ENCODE data around the gene PRKCB.
"Not testable (repeated sequence)": the region's sequence is repeated elsewhere in the genome, so short reads cannot be mapped to it uniquely, and the experiment has no call there.

PRKCB gene

GRCh38 chr16:23924128-23924527 is 88.3 kb downstream of the PRKCB start:
- Mint-ChIP-seq H3K9me3 (peaks cover 8% of the 10 kb centered on the region), H3K27ac (peak overlapping the region; percentile 83), H3K27me3 (no peaks in the 10 kb centered on the region), H3K36me3 (peaks cover 77% of the 10 kb centered on the region), H3K4me3 (peak overlapping the region; percentile 1), H3K4me1 (peaks cover 81% of the 10 kb centered on the region)
- ATAC-seq: peak; percentile 83

DNA sequence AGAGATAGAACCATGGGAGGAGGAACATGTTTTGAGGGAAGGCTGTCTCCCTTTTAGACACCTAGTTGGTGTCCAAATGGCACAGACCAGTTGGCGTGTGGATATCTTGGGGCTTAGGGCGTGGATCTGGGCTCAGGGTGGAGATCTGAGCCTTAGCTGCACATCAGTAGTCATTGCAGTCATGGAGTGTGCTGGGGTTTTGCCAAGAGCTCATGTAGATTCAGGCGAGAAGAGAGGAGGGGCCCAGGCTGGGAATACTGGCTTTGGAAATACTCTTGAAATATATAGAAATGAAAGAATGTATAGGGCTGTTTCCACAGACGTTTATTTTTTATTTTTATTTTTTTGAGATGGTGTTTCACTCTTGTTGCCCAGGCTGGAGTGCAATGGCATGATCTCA is 92.0 kb downstream of the PRKCB start:
- no peaks in the 10 kb centered on the region for H3K9me3 Mint-ChIP-seq
- no peaks in the 10 kb centered on the region for H3K27me3 Mint-ChIP-seq
- peak overlapping the region; percentile 58 for H3K27ac Mint-ChIP-seq
- H3K4me1 Mint-ChIP-seq: peaks cover 84% of the 10 kb centered on the region
- no peak overlapping the region for H3K4me3 Mint-ChIP-seq
- no peak for ATAC-seq
- H3K36me3 Mint-ChIP-seq: peaks cover 54% of the 10 kb centered on the region

DNA sequence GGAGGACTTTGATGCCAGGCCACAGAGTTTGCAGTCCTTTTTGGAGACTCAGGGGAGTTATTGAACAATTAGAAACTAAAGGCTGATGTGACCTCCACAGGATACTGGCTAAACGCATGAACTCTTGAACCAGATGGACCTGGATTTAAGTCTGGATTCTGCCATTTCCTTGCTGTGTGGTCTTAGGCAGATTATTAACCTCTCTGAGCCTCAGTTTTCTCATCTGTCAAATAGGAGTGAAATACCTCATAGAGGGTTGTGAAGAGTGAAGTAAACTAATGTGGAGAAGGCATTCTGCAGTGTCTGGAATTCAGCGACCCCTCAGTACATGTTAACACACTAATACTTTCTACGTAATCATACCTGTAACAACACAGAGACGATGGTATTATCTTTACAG is 93.5 kb downstream of the PRKCB start:
- H3K27me3 Mint-ChIP-seq: no peaks in the 10 kb centered on the region
- no peak overlapping the region for H3K4me3 Mint-ChIP-seq
- peaks cover 9% of the 10 kb centered on the region for H3K9me3 Mint-ChIP-seq
- no peak for ATAC-seq
- H3K4me1 Mint-ChIP-seq: peaks cover 84% of the 10 kb centered on the region
- H3K36me3 Mint-ChIP-seq: peaks cover 62% of the 10 kb centered on the region
- H3K27ac Mint-ChIP-seq: peak overlapping the region; percentile 58

DNA sequence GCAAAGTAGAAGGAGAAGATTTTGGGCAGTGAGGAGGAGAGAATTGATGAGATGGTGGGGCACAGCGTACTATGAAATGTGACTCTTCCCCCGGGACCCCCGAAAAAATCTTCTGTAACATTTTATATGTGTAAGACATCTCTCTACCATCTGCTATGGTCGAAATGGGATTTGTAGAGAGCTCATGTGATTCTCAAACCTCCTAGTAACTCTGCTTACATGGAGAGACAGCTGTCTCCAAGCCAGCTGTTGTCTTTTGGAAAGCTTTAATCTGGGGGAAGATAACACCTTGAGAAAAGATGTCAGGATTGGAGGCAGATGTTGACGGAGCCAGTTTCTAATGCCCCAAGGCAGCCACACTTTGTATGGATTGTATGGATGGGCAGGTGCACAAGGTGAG is 94.1 kb downstream of the PRKCB start:
- ATAC-seq: no peak
- H3K9me3 Mint-ChIP-seq: peaks cover 9% of the 10 kb centered on the region
- H3K4me1 Mint-ChIP-seq: peaks cover 84% of the 10 kb centered on the region
- peak overlapping the region; percentile 58 for H3K27ac Mint-ChIP-seq
- H3K27me3 Mint-ChIP-seq: no peaks in the 10 kb centered on the region
- H3K36me3 Mint-ChIP-seq: peaks cover 62% of the 10 kb centered on the region
- no peak overlapping the region for H3K4me3 Mint-ChIP-seq

GRCh38 chr16:23930791-23931190 is 95.0 kb downstream of the PRKCB start:
- peak overlapping the region; percentile 58 for H3K27ac Mint-ChIP-seq
- H3K4me3 Mint-ChIP-seq: no peak overlapping the region
- peaks cover 86% of the 10 kb centered on the region for H3K4me1 Mint-ChIP-seq

DNA sequence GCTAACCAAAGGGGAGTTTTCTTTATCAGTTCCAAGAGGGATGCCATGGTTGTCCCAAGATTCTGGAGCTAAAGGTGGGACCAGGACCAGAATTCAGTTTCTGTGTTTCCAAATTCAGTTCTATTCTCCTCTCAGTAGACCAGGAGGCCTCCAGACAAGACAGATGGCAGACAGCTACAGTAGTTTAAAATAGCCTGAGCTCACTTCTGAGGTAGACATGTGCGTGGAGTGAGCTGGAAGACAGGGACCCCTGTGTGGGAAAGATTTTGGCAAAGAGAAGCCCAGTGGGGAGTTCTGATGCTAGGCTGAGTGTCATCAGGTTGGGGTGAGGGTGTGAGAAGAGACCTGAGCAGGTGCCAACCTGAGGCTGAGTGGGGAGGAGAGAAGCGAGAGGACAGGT is 95.4 kb downstream of the PRKCB start:
- peak overlapping the region; percentile 58 for H3K27ac Mint-ChIP-seq
- peaks cover 59% of the 10 kb centered on the region for H3K36me3 Mint-ChIP-seq
- peaks cover 88% of the 10 kb centered on the region for H3K4me1 Mint-ChIP-seq
- no peaks in the 10 kb centered on the region for H3K27me3 Mint-ChIP-seq
- H3K9me3 Mint-ChIP-seq: peaks cover 9% of the 10 kb centered on the region
- ATAC-seq: no peak
- no peak overlapping the region for H3K4me3 Mint-ChIP-seq

More at GRCh38 chr16:23930791-23931190, 95.0 kb downstream of the PRKCB start:
- peaks cover 58% of the 10 kb centered on the region for H3K36me3 Mint-ChIP-seq
- peaks cover 9% of the 10 kb centered on the region for H3K9me3 Mint-ChIP-seq
- ATAC-seq: no peak
- H3K27me3 Mint-ChIP-seq: no peaks in the 10 kb centered on the region

DNA sequence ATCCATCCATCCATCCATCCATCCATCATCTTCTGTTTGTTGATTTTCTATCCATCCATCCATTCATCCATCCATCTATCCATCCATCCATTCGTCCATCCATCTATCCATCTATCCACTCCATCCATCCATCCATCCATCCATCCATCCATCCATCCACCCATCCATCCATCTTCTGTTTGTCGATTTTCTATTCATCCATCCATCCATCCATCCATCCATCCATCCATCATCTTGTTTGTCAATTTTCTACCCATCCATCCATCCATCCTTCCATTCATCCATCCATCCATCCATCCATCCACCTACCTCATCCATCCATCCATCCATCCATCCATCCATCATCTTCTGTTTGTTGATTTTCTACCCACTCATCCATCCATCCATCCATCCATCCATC is 97.9 kb downstream of the PRKCB start:
- H3K27ac Mint-ChIP-seq: peak overlapping the region; percentile 48
- peak overlapping the region; percentile 10 for H3K4me3 Mint-ChIP-seq
- not testable (repeated sequence) for ATAC-seq, H3K9me3 Mint-ChIP-seq, H3K27me3 Mint-ChIP-seq
- peaks cover 50% of the 10 kb centered on the region for H3K36me3 Mint-ChIP-seq
- H3K4me1 Mint-ChIP-seq: peaks cover 83% of the 10 kb centered on the region

GRCh38 chr16:23934610-23935236 is 98.9 kb downstream of the PRKCB start:
- Mint-ChIP-seq H3K9me3 (peaks cover 9% of the 10 kb centered on the region), H3K27ac (peak overlapping the region; percentile 48), H3K36me3 (peaks cover 41% of the 10 kb centered on the region), H3K4me1 (peaks cover 82% of the 10 kb centered on the region), H3K4me3 (no peak overlapping the region), H3K27me3 (no peaks in the 10 kb centered on the region)
- no peak for ATAC-seq

DNA sequence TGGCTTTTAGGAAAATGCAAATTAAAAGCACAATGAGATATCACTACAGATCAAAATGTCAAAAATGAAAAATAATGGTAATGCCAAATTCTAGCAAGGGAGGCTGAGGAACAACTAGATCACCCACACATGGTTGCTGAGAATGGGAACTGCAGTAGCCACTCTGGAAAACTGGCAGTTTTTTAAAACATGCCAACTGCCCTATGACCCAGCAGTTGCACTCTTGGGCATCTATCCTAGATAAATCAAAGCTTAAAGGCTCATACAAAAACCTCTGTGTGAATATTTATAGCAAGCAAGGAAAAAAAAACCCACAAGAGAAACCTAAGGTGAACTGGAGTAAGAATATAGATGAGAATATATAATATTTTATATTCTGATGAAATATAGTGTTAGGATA is 104.3 kb downstream of the PRKCB start:
- Mint-ChIP-seq H3K9me3 (no peaks in the 10 kb centered on the region), H3K4me1 (peaks cover 67% of the 10 kb centered on the region), H3K27ac (no peak overlapping the region), H3K27me3 (no peaks in the 10 kb centered on the region), H3K36me3 (peaks cover 22% of the 10 kb centered on the region), H3K4me3 (no peak overlapping the region)
- no peak for ATAC-seq

DNA sequence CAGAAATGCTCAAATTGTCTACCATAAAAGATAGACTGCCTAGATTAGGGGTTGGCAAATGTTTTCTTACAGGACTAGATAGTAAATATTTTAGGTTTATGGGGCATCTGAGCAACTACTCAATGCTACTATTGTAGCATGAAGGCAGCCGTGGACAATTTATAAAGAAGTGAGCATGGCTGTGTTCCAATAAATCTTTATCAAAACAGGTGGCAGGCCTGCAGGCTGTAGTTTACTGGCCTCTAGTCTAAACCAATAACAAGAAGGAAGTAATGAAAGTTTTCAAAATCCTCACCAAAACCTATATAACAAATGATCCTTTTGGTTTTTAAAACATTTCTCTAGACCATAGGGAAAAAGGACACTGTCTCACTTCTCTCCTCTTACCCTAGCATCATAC is 105.2 kb downstream of the PRKCB start:
- Mint-ChIP-seq H3K36me3 (peaks cover 21% of the 10 kb centered on the region), H3K27ac (peak overlapping the region; percentile 53), H3K4me1 (peaks cover 67% of the 10 kb centered on the region)

GRCh38 chr16:23941963-23942564 is 106.3 kb downstream of the PRKCB start:
- Mint-ChIP-seq H3K4me3 (no peak overlapping the region), H3K9me3 (no peaks in the 10 kb centered on the region), H3K27me3 (no peaks in the 10 kb centered on the region), H3K27ac (peak overlapping the region; percentile 82), H3K4me1 (peaks cover 73% of the 10 kb centered on the region), H3K36me3 (peaks cover 18% of the 10 kb centered on the region)
- ATAC-seq: no peak

More for the DNA sequence above, 105.2 kb downstream of the PRKCB start:
- H3K4me3 Mint-ChIP-seq: no peak overlapping the region
- ATAC-seq: no peak
- H3K27me3 Mint-ChIP-seq: no peaks in the 10 kb centered on the region
- H3K9me3 Mint-ChIP-seq: no peaks in the 10 kb centered on the region

- Mint-ChIP-seq H3K27ac (peak overlapping the region; percentile 82), H3K9me3 (no peaks in the 10 kb centered on the region)
Observed at GRCh38 chr16:23943604-23944003, 107.8 kb downstream of the PRKCB start.

GRCh38 chr16:23944381-23944780 is 108.6 kb downstream of the PRKCB start:
- Mint-ChIP-seq H3K4me3 (no peak overlapping the region), H3K27ac (peak overlapping the region; percentile 74), H3K9me3 (no peaks in the 10 kb centered on the region), H3K4me1 (peaks cover 74% of the 10 kb centered on the region), H3K36me3 (peaks cover 13% of the 10 kb centered on the region), H3K27me3 (no peaks in the 10 kb centered on the region)
- ATAC-seq: no peak

More at GRCh38 chr16:23943604-23944003, 107.8 kb downstream of the PRKCB start:
- H3K4me3 Mint-ChIP-seq: no peak overlapping the region
- ATAC-seq: no peak
- no peaks in the 10 kb centered on the region for H3K27me3 Mint-ChIP-seq
- peaks cover 73% of the 10 kb centered on the region for H3K4me1 Mint-ChIP-seq
- H3K36me3 Mint-ChIP-seq: peaks cover 13% of the 10 kb centered on the region

- H3K27me3 Mint-ChIP-seq: no peaks in the 10 kb centered on the region
- peak overlapping the region; percentile 74 for H3K27ac Mint-ChIP-seq
- H3K4me3 Mint-ChIP-seq: no peak overlapping the region
- peaks cover 13% of the 10 kb centered on the region for H3K36me3 Mint-ChIP-seq
- peaks cover 75% of the 10 kb centered on the region for H3K4me1 Mint-ChIP-seq
- no peak for ATAC-seq
- H3K9me3 Mint-ChIP-seq: no peaks in the 10 kb centered on the region
Observed at GRCh38 chr16:23945243-23945642, 109.5 kb downstream of the PRKCB start.

DNA sequence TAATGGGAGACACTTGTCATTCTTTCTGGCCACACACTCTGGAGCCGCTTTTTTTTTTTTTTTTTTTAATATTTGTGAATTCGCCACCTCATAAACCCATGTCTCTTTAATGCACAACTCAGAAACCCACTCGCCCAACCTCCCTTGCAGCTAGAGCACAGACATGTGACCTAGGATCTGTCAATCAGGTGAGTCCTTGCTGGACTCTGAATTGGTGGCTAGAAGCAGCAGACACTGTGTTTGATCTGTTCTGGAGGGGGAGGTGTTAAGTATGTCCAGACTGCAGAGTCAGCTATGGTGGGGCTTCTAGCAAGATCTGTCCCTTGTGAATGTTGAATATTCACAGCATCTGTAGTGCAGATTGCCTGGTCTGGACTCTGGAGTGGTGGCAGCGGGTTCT is 112.1 kb downstream of the PRKCB start:
- H3K4me3 Mint-ChIP-seq: no peak overlapping the region
- H3K27ac Mint-ChIP-seq: peak overlapping the region; percentile 74
- no peaks in the 10 kb centered on the region for H3K27me3 Mint-ChIP-seq
- ATAC-seq: no peak
- H3K9me3 Mint-ChIP-seq: no peaks in the 10 kb centered on the region
- H3K36me3 Mint-ChIP-seq: peaks cover 26% of the 10 kb centered on the region
- peaks cover 84% of the 10 kb centered on the region for H3K4me1 Mint-ChIP-seq

- peak; percentile 72 for ATAC-seq
- peaks cover 89% of the 10 kb centered on the region for H3K4me1 Mint-ChIP-seq
- H3K27me3 Mint-ChIP-seq: no peaks in the 10 kb centered on the region
- no peaks in the 10 kb centered on the region for H3K9me3 Mint-ChIP-seq
- peaks cover 31% of the 10 kb centered on the region for H3K36me3 Mint-ChIP-seq
- peak overlapping the region; percentile 28 for H3K4me3 Mint-ChIP-seq
- H3K27ac Mint-ChIP-seq: peak overlapping the region; percentile 74
Observed at GRCh38 chr16:23948949-23949411, 113.2 kb downstream of the PRKCB start.

Data from stimulated activated memory B cell treated with anti-CD40 and anti-IgM and Interleukin-4, amounts not matched to agents 10 μg/mL and 1 μg/mL and 100 μg/mL, for 72 hours (primary cell).